ENCODE measurements around the gene THRA.

THRA gene

DNA sequence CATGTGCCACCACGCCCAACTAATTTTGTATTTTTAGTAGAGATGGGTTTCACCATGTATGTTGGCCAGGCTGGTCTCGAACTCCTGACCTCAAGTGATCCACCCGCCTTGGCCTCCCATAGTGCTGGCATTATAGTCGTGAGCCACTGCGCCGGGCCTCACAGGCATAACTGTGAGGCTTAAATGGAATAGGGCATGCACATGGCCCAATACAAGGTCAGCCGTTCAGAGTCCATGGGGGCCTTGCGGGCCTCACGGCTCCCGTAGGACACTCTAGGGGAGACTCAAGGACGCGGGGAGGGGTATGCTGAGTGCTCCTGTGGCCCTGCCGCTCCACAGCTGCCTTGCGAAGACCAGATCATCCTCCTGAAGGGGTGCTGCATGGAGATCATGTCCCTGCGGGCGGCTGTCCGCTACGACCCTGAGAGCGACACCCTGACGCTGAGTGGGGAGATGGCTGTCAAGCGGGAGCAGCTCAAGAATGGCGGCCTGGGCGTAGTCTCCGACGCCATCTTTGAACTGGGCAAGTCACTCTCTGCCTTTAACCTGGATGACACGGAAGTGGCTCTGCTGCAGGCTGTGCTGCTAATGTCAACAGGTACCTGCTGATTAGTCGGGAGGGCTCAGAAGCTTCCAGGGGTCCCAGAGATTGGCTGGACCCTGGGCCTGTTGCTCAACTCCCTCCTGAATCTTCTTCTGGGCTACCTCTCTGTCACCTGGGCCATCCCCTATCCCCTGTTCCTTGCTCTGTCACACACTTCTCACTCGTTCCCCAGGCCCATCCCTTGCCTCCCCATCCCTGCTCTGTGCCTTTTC, 25.3 kb downstream of the THRA start:
- no peak for DNase-seq

- DNase-seq = no peak
Observed at GRCh38 chr17:40089077-40089895, 26.5 kb downstream of the THRA start.

GRCh38 chr17:40090237-40091119, 27.7 kb downstream of the THRA start:
- no peak for DNase-seq

GRCh38 chr17:40091691-40092397, 29.1 kb downstream of the THRA start:
- DNase-seq = no peak

DNA sequence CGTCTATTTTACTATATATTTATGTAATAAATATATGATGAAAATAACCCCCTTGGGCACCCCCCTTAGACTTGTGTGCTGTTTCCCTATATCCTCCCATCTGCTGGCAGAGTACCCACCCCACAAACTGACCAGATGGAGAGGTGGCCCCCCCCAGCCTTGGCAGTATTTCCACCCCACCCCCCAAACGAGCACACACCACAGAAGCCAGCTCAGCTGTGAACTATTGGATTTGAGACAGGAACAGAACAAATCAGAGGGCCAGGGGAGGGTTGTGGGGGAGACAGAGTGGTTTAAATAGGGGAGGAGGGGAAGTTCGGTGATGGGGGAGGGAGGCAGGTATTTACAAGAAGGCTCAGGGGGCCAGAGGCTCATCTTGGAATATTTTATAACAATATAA, 29.8 kb downstream of the THRA start:
- no peak for DNase-seq

- no peak for DNase-seq
Observed at GRCh38 chr17:40093005-40093579, 30.3 kb downstream of the THRA start.

DNA sequence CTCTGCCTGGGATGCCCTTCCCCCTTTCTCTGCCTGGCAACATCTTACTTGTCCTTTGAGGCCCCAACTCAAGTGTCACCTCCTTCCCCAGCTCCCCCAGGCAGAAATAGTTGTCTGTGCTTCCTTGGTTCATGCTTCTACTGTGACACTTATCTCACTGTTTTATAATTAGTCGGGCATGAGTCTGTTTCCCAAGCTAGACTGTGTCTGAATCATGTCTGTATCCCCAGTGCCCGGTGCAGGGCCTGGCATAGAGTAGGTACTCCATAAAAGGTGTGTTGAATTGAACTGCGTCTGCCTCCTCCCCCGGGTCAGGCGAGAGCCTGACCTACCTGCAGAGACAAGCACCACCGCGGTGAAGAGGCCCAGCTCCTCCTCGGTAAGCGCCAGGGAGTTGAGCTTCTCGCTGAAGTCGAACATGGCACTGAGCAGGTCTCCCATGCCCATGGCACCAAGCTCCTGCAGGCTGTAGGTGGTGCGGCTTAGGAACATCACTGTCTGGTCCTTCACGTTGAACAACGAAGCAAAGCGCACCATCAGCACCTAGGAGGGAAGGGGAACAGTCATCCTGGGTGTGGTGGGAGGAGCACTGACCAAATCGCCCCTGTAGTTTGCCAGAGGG, 30.9 kb downstream of the THRA start:
- DNase-seq = no peak

DNA sequence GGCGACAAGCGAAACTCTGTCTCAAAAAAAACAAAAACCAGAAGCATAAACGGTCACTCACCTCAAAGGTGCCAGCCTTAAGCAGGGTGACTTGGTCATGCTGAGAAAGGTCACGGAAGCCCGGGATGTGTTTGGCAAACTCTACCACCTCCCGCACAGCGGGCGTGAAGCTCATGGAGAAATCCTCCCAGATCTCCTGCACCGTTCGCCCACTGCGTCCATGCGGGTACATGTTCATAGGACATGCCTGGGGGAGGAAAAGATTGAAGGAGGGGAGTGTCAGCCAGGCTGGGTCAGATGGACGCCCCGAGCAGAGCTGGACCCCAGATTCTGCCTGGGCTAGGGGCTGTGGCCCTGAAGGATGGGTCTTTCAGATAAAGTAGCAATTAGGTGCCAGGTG, 32.1 kb downstream of the THRA start:
- DNase-seq = no peak

DNA sequence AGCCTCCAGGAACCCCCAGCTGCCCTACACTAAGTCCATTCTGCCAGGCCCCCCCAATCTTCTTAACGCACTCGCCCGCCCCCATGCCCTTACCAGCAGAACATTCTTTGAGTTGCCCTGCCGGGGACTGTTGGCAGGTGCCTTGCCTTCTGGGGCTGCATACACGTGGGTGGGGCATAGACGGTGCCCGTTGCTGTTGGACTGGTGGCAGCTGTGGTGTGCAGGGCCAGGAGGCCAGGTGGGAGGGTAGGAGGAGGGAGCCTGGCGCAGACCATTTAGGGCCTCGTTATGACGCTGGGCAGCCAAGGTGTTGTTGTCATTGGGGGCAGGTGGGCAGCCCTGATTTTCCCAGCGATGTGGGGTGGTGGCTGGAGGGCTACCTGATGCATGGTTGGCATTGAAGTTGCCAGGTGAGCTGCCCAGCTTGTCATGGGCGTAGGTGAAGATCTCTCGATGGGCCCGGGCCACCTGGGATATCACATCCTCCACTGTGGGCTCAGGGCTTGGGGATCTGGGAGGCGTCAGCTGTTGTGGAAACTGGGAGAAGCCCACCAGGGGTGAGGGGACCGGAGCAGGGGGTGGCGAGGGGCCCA, 32.7 kb downstream of the THRA start:
- DNase-seq = no peak

DNA sequence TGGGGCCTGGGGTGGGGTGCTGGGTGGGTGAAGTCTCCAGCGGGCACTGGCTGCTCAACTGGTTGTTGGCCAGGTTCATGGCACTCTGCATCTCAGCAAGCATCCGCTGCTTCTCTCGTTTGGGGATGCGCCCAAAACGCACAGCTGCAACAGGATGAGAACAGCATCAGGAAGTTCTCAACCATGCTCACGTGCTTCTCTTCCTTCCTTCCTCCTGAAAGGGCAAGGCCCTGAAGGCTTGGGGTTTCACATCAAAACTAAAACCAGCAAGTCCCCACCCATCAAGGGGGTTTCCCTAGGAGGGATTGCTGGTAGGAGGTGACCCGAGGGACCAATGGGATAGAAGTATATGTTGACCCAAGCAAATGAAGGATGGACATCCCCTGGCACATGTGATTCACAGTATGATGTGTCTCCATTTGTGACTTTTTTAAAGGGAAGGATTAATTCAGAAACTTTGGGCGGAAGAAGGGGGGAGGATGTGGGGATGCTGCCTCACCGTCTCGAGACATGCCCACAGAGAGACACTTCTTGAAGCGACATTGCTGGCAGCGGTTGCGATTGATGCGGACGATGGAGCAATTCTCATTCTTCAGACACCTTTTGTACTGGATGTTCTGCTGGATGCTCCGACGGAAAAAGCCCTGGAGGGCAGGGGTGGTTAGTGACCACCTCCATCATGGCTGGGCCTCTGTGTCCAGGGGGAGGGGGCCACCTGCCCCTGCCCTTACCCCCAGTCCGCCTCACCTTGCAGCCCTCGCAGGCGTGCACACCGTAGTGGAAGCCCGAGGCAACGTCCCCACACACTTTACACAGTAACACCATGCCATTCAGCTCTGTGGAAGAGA, 33.4 kb downstream of the THRA start:
- DNase-seq = peak; percentile 72

DNA sequence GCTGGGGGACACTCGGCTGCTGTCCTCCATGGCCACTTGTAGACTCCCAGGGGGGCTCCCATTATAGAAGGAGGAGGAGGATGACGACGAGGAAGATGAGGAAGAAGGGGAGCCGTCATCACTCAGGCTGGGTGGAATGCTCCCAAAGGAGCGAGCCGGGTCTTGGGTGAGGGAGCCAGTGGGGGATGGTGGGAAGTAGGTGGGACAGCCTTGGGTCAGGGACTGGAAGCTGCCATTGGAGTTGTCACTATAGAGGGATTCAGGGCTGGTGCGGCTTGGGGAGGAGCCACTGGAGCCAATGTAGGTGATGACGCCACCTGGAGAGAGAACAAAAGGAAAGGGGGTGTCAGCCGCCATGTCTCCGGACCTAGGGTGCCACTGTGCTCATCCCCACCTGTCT, 34.3 kb downstream of the THRA start:
- DNase-seq = no peak

- no peak for DNase-seq
Observed at GRCh38 chr17:40097931-40098845, 35.4 kb downstream of the THRA start.

- DNase-seq = peak; percentile 100
Observed at GRCh38 chr17:40098846-40099618, 36.3 kb downstream of the THRA start.

GRCh38 chr17:40099619-40100418, 37.1 kb downstream of the THRA start:
- no peak for DNase-seq

DNA sequence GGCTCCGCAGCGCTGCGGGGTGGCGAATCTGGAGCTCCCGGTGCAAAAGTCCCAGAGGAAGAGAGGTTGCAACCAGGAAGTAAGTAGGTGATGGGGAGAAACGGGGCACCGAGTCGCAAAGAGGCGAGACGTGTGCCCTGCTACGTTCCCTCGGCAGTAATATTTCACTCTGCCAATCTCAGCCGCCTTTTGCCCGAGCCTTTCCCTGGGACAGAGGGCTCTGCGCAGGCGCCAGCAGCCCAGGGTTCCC, 37.6 kb downstream of the THRA start, which contains the start of gene NR1D1:
TSS of gene NR1D1 (minus strand) at position 171 of the 250 bp plus-strand sequence. CDS start 495 bp downstream, outside the sequence.
- no peak for DNase-seq

GRCh38 chr17:40100669-40101366, 38.1 kb downstream of the THRA start:
- peak; percentile 89 for DNase-seq

Data from activated effector memory CD4-positive, alpha-beta T cell treated with Interleukin-2 at 50 U/mL for 16 hours (primary cell).